Stimulated activated CD8-positive, alpha-beta memory T cell treated with anti-CD3 and anti-CD28 coated beads, Interleukin-15, amount 100 ng/mL, for 1 hour (primary cell): ENCODE data around the gene KCTD11.
"Not testable (repeated sequence)": the region's sequence is repeated elsewhere in the genome, so short reads cannot be mapped to it uniquely, and the experiment has no call there.

Experiments
- DNase-seq: peaks from one replicate; pipeline ENCODE4 v3.0.0-alpha.2; 2020; ENCODE audit warnings: low read depth

The KCTD11 gene

GRCh38 chr17:7346761-7347614 lies 5.0 kb upstream of the KCTD11 start:
- no peak for DNase-seq

GRCh38 chr17:7347630-7348477 lies 4.1 kb upstream of the KCTD11 start:
- DNase-seq, result no peak

- no peak for DNase-seq
Observed at GRCh38 chr17:7348478-7349242, 3.3 kb upstream of the KCTD11 start.

- no peak for DNase-seq
Observed at GRCh38 chr17:7352503-7352889, 534 bp downstream of the KCTD11 start.

- no peak for DNase-seq
Observed at GRCh38 chr17:7352910-7353635, 1.1 kb downstream of the KCTD11 start.

GRCh38 chr17:7354262-7354843 lies 2.4 kb downstream of the KCTD11 start:
- DNase-seq, result no peak

- DNase-seq, result no peak
Observed at GRCh38 chr17:7355053-7355452, 3.1 kb downstream of the KCTD11 start, which contains the start of gene TMEM95. Gene TMEM95, plus strand, starts transcription at chr17:7355156. Its CDS starts 49 bp downstream, at chr17:7355205.

- no peak for DNase-seq
Observed at GRCh38 chr17:7355573-7355972, 3.6 kb downstream of the KCTD11 start.

- peak; percentile 76 for DNase-seq
Observed at GRCh38 chr17:7356072-7356549, 4.1 kb downstream of the KCTD11 start.

- no peak for DNase-seq
Observed at GRCh38 chr17:7356756-7357155, 4.8 kb downstream of the KCTD11 start.

- no peak for DNase-seq
Observed at GRCh38 chr17:7357381-7357780, 5.4 kb downstream of the KCTD11 start.

- no peak for DNase-seq
Observed at GRCh38 chr17:7361906-7362305, 9.9 kb downstream of the KCTD11 start.

- DNase-seq, result no peak
Observed at GRCh38 chr17:7363311-7363710, 11.3 kb downstream of the KCTD11 start.

- DNase-seq, result not testable (repeated sequence)
Observed at GRCh38 chr17:7365963-7366362, 14.0 kb downstream of the KCTD11 start.

GRCh38 chr17:7367083-7367482 lies 15.1 kb downstream of the KCTD11 start:
- no peak for DNase-seq

GRCh38 chr17:7367918-7368598 lies 16.1 kb downstream of the KCTD11 start:
- DNase-seq, result no peak

- DNase-seq, result not testable (repeated sequence)
Observed at GRCh38 chr17:7368599-7368994, 16.6 kb downstream of the KCTD11 start.

- no peak for DNase-seq
Observed at GRCh38 chr17:7369825-7370224, 17.9 kb downstream of the KCTD11 start.

GRCh38 chr17:7370853-7371252 lies 18.9 kb downstream of the KCTD11 start:
- DNase-seq, result no peak

GRCh38 chr17:7374353-7374752 lies 22.4 kb downstream of the KCTD11 start:
- DNase-seq, result no peak
